Activated CD8-positive, alpha-beta T cell treated with anti-CD3 and anti-CD28 coated beads for 36 hours (primary cell): ENCODE results near the gene HOXD4. TPM values are rescaled to one million over a fixed set of nuclear protein-coding genes. Genes with fewer than 3 reads are reported as not detected.

Source experiments
- ATAC-seq: fragments of 200-7000 bp; cut with Tn5 transposase; one replicate; pipeline ENCODE4 v1.10.0; 2021; ENCODE audit warnings: mild to moderate bottlenecking, moderate library complexity
- CTCF ChIA-PET: fragments of 350-600 bp; sonication (Branson Sonifier 250); formaldehyde crosslinking; loops from one replicate; lab custom pipeline; 2021; ENCODE audit warnings: antibody characterized with exemption; lab: Charles Lee
- POLR2A ChIA-PET: fragments of 350-600 bp; sonication (Branson Sonifier 250); formaldehyde crosslinking; loops from one replicate; lab custom pipeline; 2021; ENCODE audit warnings: antibody characterized with exemption; lab: Charles Lee
- DNase-seq: peaks from one replicate; pipeline ENCODE4 v3.0.0-alpha.2; 2020
- H3K27ac Mint-ChIP-seq: one replicate; pipeline ENCODE4 v1.8.0; 2021; ENCODE audit warnings: mild to moderate bottlenecking, mixed read lengths
- H3K27me3 Mint-ChIP-seq: one replicate; pipeline ENCODE4 v1.8.0; 2021; ENCODE audit warnings: mixed read lengths
- H3K36me3 Mint-ChIP-seq: one replicate; pipeline ENCODE4 v1.8.0; 2021; ENCODE audit warnings: low read depth, mixed read lengths
- H3K4me1 Mint-ChIP-seq: one replicate; pipeline ENCODE4 v1.8.0; 2021; ENCODE audit warnings: low read depth, mixed read lengths
- H3K4me3 Mint-ChIP-seq: one replicate; pipeline ENCODE4 v1.8.0; 2021; ENCODE audit warnings: mild to moderate bottlenecking, moderate library complexity, mixed read lengths
- H3K9me3 Mint-ChIP-seq: one replicate; pipeline ENCODE4 v1.8.0; 2021; ENCODE audit warnings: mixed read lengths
- intact Hi-C: fragments of 100-400 bp; cut with micrococcal nuclease; formaldehyde crosslinking; loops from one replicate; pipeline ENCODE4 v1.10.0; 2022
- total RNA-seq, 2 experiments: library from RNA; stranded (reverse); gene quantifications; one replicate each; pipeline ENCODE4 v1.2.3, GENCODE V29; 2021
- TF ChIP-seq, protein P1 (sequence below): fragments of 200-600 bp; IDR thresholded peaks from one replicate; pipeline ENCODE4 v1.8.0; 2022; ENCODE audit warnings: antibody characterized with exemption, mild to moderate bottlenecking

The HOXD4 gene
- total RNA-seq, 2 experiments from 2014 or later: not detected

- no peak for DNase-seq
- peaks cover 5% of the 10 kb centered on the region for H3K36me3 Mint-ChIP-seq
- no peaks in the 10 kb centered on the region for H3K9me3 Mint-ChIP-seq
- peaks cover 71% of the 10 kb centered on the region for H3K27me3 Mint-ChIP-seq
- no peak for ATAC-seq
- TF ChIP-seq, protein P1, sequence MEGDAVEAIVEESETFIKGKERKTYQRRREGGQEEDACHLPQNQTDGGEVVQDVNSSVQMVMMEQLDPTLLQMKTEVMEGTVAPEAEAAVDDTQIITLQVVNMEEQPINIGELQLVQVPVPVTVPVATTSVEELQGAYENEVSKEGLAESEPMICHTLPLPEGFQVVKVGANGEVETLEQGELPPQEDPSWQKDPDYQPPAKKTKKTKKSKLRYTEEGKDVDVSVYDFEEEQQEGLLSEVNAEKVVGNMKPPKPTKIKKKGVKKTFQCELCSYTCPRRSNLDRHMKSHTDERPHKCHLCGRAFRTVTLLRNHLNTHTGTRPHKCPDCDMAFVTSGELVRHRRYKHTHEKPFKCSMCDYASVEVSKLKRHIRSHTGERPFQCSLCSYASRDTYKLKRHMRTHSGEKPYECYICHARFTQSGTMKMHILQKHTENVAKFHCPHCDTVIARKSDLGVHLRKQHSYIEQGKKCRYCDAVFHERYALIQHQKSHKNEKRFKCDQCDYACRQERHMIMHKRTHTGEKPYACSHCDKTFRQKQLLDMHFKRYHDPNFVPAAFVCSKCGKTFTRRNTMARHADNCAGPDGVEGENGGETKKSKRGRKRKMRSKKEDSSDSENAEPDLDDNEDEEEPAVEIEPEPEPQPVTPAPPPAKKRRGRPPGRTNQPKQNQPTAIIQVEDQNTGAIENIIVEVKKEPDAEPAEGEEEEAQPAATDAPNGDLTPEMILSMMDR: no peak
- H3K4me3 Mint-ChIP-seq: no peak overlapping the region
- peaks cover 16% of the 10 kb centered on the region for H3K4me1 Mint-ChIP-seq
- intact Hi-C loops: loop anchor here (5.0 kb wide), 2 partner anchors 410 to 510 kb away; no protein-coding TSS in a partner anchor
- CTCF ChIA-PET: interaction anchor here (0.9 to 8.4 kb wide), 4 partner anchors 10 to 412 kb away, joined by 3 to 117 read pairs (median 14); no protein-coding TSS in a partner anchor
- no peak overlapping the region for H3K27ac Mint-ChIP-seq
- POLR2A ChIA-PET: no interaction called here
These were observed 9.1 kb upstream of the HOXD4 start for GRCh38 chr2:176142281-176142680.

DNA sequence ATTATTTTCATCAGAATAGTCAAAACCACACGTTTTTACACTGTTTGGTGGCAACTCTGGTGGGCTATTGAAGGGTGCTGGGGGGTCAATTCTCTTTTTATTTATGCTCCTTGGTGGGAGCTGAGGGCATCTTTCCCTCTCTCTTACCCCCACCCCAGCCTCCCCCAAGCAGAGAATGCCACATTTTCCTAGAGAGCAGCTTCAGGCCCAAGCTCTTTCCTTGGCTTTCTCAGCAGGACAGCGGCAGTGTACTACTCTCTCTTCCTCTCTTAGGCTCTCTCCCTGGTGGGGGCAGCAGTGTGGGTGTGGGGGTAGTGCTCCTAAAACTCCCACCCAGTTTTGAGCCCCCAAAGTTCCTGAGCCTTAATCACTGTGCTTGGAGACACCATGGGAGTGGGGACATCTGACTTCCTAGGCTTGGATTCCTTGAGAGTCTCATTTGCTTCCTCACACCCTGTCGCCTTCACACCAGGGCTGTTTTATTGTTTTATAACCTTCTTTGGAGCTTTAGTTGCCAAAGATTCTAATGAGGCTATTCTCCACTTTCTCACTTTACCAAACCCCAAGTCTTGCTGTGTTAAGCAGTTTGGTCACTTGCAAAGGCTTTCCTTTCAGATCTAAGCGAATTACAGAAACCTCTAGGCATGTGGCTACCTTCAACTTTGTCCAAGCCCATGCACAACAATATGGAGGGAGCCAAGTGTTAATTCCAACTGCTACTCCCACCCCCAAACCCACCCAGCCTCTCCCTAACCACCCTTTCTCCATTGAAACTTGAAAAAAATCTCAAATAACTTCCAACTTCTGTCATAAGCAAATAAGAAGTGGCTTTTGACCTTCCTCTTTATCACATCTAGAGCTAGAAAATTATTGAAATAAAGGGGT lies 6.0 kb upstream of the HOXD4 start:
- Mint-ChIP-seq H3K36me3 (no peaks in the 10 kb centered on the region), H3K27ac (no peak overlapping the region), H3K9me3 (no peaks in the 10 kb centered on the region), H3K4me3 (no peak overlapping the region), H3K27me3 (peaks cover 75% of the 10 kb centered on the region), H3K4me1 (peaks cover 9% of the 10 kb centered on the region)
- TF ChIP-seq, protein P1: no peak
- intact Hi-C loops: no loop called here
- ATAC-seq (no peak), DNase-seq (no peak)
- CTCF ChIA-PET: interaction anchor here (0.7 to 8.4 kb wide), 11 partner anchors 13 to 1003 kb away, joined by 3 to 117 read pairs (median 3); no protein-coding TSS in a partner anchor
- POLR2A ChIA-PET: interaction anchor here (0.6 kb wide), 1 partner anchor 12 kb away, joined by 3 read pairs; the partner anchor contains the start of gene HOXD3

DNA sequence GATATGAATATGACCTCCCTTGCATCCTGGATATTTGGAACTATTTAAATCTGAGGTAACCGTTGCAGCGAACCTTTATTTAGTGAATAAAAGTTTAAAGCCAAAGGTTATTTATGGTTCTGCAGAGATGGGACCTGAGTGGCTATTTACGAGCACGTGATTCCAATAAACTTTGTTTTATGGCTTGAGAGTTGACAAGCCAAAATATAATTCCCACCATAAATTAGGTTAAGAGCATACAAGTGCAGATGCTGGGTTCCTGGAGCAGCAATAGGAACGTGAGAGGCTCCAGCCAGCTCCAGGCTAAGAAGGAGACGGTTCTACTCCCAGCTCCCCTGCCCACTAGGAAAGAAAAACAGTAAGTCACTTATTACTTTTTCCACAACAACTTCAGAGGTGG lies 5.2 kb upstream of the HOXD4 start:
- Mint-ChIP-seq H3K4me1 (peaks cover 8% of the 10 kb centered on the region), H3K4me3 (no peak overlapping the region), H3K27ac (no peak overlapping the region), H3K36me3 (no peaks in the 10 kb centered on the region), H3K9me3 (no peaks in the 10 kb centered on the region), H3K27me3 (peaks cover 80% of the 10 kb centered on the region)
- POLR2A ChIA-PET: no interaction called here
- CTCF ChIA-PET: interaction anchor here (0.7 to 8.4 kb wide), 5 partner anchors 14 to 508 kb away, joined by 3 to 117 read pairs (median 3); no protein-coding TSS in a partner anchor
- ATAC-seq (no peak), DNase-seq (no peak)
- intact Hi-C loops: no loop called here
- TF ChIP-seq, protein P1: no peak

DNA sequence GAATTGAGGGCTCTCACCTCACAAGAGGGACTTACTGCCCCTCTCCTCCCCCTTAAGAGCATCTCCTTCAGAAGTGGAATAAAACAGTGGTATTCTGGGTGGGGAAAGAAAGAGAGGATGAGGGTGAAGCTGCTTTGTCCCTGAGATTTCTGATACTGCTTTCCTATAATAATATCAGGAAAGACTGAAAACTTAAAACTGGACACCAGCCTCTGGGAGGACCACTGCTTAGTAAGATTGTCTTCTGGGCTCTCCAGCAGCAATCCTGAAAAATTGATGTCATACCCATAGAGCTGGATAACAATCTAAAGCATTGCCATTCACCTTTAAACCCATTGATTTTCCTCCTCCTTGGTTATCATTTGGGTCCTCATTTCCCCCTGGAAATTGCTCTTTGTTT lies 4.7 kb upstream of the HOXD4 start:
- ATAC-seq: no peak
- Mint-ChIP-seq H3K36me3 (no peaks in the 10 kb centered on the region), H3K4me1 (peaks cover 4% of the 10 kb centered on the region), H3K4me3 (no peak overlapping the region), H3K27me3 (peaks cover 80% of the 10 kb centered on the region), H3K27ac (no peak overlapping the region), H3K9me3 (no peaks in the 10 kb centered on the region)
- CTCF ChIA-PET: interaction anchor here (1.2 to 1.7 kb wide), 2 partner anchors 15 to 505 kb away, joined by 3 to 5 read pairs; no protein-coding TSS in a partner anchor
- DNase-seq: no peak
- TF ChIP-seq, protein P1: no peak
- POLR2A ChIA-PET: no interaction called here
- intact Hi-C loops: no loop called here
